MV-4-11 (cell line): ENCODE measurements around the gene LHFPL2.

Experiments used
- DNase-seq: peaks from one replicate; lab custom pipeline; 2025; lab: John Stamatoyannopoulos, UW

LHFPL2 gene

DNA sequence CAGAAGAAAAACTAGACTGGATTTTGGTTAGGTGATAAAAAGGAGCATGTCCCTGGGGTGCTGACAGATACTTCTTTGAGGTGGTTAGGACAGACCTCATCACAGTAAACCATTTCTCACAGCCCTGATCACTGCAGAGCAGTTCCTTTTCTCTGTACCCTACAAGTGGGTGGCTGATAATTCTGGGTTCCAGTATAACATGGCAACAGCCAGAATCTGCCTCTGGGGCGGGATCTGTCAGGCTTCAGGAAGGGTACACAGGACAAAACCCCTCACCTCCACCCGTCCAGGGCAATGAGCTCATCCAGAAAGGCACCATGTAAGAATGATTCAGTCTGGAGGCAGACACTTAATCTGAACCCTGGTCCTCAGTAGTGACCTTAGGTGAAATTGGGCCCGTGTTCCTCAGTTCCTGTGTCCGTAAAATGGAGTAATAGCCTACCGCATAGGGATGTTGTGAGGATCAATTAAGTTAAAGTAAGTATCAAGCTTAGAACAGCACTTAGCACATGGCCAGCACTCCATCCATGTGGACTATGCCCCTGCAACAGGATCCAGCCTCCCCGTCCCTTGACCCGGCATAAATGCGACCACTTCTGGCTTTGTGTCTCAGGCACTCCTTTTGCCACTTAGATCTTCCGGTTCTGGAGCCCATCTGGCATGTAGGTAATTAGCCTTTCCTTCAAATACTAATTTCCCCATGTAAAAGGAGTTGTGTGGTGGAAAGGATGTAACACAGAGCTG is 129.2 kb downstream of the LHFPL2 start:
- DNase-seq, result no peak

DNA sequence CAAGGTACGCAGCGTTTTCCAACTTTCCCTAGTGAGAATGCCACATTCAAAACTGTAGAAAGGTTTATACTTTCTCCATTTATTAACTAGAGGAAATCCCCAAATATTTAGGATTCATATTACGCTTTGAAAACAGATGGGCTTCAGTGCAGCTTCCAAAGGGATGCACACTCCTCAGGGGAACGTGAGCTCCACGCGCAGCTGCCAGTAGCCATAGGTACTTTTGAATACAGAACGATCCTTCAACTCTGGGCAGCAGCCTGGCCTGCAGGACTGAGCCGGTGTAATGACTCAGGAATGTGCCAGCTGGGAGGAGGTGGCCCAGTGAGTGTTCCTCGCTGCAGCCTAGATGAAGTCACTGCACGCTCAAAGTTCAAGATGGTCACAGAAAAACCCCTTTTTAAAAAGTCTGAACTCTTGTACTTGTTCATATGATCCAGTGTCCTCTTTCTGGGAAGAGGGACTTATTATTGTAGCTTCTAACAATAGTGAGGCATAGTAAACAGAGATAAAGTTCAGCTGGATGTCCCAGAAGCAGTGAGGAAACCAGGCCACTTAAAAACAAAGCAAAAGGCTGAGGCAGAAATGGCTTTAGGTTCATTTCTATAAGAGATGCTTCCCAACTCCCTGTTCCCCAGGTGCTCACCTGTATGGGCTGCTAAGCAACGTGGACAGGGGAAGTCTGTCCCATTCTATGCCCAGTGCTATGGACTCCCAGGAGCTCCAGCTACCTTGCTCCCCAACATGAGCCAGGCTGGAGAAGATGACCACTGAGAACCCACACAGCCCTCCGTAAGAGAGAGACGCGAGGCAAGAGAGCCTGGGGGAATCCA is 130.0 kb downstream of the LHFPL2 start:
- no peak for DNase-seq

DNA sequence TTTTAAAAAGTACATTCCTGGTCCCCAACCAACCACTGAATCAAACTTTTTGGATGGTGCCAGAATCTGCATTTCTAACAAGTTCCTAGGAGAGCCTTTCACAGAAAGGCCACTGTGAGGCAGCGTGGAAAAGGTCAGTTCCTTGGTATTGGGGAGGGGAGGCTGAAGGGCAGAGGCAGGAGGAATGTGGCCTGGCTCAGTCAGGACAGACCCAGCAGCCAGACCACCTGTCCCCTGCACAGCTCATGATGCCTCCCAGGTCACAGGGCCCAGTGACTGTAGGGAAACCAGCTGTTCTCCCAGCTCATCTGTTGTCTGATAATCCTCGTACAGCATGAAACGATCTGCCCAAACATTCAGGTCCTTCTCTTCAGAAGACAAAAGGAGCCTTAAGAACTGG is 132.9 kb downstream of the LHFPL2 start:
- no peak for DNase-seq

DNA sequence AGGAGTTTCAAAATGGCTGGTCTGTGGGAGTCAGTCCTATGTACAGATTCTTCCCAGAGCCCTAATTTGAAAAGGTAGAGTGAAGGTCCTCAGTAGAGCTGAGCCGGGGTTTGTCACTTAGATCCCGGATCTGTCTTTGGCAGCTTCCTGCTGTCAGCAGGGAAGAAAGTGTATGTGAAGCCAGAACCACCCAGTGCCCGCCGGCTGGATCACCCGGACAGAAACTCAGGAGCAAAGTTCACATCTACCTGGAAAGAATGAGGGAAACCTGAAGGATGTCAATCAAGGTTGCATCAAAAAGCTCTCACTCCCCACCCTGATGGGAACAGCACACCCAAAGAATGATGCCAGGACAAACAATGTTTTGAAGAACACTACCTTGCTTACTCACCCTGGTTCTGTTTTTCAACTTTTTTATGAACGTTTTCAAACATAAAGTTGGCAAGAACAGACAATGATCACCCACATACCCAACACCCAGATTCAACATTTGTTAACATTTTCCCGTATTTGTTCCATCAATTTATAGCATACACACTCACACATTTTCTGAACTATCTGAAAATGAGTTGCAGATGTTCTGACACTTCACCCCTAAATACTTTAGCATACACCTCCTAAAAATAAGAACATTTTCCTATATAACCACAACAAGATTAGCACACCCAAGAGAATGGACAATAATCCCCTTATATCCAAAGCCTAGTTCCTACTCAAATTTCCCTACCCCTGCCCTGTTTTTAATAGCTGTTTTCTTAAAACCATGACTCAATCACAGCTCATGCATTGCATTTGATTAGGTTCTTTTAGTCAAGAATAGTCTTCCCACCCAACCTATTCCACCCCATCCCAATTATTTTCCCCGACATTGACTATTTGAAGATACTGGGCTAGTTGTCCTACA is 133.9 kb downstream of the LHFPL2 start:
- DNase-seq, result no peak

DNA sequence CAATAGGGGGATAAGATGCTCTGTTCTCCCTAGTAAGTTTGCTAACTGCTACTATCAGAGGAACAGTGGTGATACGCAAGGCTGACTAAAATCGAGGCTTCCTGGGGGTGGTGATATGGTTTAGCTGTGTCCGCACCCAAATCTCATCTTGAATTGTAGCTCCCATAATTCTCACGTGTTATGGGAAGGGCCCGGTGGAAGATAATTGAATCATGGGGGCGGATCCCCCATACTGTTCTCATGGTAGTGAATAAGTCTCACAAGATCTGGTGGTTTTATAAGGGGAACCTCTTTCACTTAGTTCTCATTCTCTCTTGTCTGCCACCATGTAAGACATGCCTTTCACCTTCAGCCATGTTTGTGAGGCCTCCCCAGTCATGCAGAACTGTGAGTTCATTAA is 135.1 kb downstream of the LHFPL2 start:
- no peak for DNase-seq

DNA sequence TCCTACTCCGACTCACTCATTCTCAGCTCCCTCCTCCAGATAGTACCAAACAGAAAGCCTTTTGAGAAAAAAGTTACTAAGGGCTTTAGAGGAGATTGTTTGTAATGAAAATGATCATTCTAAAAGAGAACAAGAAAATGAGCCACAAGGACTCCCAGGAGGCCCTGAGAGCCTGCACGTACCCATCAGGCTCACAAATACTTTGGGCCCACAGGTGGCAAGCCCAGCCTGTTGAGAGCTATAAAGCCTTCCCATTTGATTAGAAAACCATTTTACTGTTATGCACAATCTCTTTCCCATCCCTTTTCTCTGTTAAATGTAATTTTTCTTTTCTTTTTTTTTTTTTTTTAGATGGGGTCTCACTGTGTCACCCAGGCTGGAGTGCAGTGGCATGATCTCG is 136.1 kb downstream of the LHFPL2 start:
- DNase-seq, result no peak

DNA sequence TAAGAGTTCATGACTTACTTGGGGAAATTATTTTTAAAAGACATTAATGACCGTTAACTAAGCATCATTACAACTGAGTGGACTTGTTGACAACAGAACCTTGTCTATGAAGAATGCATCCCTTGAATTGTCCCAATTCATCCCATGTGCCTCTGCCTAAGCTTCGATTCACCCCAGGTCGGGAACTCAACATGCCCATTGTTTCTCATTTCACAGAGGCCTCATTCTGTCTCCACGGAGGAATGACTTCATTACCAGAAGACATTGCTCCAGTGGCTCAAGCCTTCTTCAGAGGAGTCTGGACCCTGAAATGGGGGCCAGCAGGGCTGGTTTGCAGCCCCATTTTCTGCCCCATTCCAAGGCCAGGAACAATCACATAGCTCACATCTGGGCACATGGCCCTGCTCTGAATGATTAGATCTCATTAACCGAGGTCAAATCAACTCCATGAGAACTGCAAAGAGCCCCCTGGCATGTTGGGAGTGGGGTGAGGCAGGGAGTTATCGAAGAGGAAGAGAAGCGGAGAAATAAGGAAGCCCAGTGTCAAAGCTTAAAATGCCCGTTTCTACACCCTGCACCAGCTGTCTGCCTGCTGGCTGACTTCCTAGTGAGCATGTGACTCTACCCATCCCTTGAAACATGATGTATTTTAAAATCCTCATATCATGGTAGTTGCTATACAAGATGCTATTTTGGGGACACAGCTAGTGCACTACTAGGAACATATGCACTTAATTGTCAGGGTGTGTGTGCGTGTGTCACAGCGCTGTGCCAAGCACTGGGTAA is 137.3 kb downstream of the LHFPL2 start:
- peak; percentile 73 for DNase-seq

DNA sequence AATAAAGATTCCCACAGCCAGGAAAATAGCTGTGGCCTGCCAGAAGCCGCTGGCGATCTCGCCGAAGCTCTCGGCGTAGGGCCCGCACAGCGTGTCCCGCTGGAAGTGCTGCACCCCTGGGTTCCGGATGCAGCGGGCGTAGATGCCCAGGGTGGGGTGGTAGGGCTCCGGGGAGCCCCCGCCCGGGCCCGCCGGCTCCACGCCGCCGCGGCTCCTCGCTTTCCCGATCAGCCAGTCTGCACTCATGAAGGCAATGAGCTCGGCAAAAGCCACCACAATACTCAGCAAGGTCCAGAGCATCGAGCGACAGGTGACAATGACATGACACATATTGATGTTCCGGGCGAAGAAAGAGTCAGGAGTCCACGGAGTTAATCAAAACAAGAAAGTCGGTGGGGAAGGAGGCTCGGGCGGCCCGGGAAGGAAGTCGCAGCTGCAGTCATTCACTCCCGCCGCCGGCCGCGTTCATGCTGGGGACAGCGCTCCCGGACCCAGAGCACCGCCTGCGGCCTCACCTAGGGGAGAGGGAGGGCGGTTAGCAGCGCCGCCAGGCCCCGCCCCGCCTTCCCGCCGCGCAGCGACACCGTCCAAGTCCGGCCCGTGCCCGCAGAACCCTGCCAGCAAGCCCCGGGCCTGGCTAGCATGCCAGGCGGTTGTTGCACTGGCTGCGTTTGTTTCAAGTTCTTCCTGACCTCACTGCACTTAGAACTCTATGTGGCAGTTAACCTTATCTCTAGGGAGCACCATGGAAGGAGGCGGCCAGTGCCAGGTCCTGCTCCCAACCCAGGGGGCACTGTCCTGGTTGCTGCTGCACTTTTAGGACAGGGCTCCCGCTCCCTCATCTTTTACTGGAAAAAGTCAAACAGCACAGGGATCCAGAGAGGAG is 138.4 kb downstream of the LHFPL2 start:
- peak; percentile 17 for DNase-seq

DNA sequence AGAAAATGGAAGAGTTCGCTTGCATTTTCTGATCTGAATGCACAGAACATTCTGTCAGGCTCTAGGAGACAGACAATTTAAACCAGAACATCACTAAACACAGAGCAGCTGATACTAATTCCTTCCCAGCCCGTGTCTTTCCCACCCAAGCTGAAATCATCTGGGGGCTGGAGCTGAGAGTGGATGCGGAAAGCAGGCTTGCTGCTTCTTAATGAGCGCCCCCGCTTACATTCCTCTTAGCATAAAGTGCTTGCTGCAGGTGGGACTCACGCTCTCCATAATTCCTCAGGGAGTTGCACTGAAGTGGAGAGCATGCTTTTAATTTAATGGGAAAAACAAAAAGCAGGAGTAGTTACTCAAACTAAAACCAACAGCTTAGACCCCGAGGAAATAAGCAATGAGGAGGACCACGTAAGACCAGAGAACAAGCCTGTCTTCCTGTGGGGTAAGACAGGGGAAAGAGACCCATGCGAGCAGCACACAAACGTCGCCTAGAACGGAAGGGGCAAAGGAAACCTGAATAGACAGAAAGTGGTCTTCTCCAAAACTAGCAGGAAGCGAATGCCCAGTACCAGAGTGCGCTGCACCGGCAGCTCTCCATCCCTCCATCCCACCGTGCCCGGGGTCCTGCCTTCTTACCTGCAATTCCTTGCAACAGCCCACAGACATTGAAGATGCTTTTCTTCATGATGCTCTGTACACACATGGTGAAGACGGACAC is 139.3 kb downstream of the LHFPL2 start:
- DNase-seq, result no peak

DNA sequence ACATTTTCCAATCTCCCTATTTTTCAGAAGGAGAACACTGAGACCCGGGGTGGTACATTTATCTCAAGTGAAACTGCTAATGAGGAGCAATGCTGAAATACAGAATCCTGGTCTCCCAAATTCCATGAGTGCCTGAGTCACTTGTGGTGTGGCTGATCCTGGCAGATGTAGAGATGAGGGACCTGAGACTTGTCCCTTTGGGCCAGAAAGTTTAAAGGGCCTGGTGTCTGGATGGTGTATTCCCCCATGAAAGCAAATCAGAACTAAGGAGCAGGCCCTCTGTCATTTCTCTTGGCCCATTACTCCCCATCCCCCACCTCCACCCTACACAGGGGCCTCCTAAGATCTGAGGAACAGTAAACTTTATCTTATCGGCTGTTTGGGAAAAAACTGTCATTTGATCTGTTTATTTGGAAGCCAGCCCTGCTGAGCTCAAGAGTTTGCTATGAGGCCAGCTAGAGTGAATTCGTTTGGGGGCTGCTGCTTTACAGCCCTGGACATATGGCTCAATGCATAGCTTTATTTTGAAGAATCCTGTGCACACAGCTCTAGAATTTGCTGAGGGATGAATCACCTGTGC is 140.3 kb downstream of the LHFPL2 start:
- no peak for DNase-seq

DNA sequence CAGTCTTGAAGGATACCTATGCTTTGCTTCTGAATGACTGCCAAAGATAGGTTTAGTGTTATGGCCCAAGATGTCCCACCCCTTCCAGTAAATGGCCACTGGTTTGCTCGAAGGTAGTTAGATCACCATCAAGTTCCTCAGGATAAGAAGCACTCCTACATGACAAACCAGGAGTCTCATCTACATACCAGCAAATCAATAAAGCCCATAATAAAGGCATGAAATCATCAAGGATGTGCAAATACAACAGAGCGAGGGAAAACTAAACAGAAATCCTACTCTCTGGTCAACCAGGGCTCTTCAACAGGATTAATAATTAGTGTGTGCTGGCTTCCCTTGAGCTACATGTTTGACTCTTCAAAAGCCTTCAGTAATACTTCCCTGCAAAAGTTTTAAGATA is 141.0 kb downstream of the LHFPL2 start:
- no peak for DNase-seq

DNA sequence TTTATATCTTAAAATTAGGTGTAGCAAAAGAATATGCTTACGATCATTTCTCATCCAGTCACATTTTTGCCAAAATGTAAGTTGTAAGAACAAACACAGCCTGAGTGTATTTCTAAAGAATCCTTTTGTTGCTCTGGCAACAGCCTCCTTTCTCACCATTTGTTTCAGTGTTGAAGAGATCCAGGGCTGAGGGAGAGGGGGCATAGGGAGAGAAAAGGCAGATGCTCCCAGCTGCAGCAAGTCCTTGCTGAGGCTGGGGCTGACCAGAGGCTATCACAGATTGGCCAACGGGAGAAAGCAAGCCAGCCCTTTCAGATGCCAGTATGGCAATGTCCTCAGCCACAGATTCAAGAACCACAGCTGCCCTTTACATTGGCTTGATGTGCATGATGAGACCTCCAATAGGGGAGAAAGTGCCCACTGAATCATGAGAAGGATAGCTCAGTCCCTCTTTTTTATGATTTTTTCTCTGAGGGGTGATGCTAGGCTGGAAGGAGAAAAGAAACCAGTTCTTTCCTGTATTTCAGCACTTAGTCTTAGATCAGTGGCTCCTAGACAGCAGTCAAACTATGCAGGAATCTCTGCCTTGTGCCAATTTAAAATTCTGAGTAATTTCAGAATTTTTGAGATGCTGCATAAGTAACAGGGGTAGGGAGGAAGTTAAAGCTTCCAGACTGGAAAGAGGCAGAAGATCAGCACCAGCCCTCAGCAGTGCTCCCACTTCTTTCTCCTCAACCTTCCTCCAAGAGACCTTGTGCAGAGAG is 142.1 kb downstream of the LHFPL2 start:
- DNase-seq, result no peak

DNA sequence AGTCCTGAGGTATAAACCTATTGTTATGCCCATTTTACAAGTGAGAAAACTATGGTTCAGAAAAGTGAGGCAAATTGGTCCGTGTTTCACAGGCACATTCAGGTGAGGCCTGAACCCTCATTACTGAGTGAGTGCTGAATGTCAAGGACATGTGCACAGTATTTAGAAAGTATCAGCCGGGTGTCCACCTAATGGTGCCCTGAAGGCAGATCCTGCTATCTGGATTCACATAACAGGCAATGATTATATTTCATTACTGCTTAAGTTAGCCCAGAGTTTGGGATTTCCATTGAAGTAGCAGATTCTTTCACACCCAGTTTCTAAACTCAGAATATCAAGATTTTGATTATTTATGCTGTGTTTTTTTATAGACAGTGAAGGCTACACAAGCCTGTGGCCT is 142.7 kb downstream of the LHFPL2 start:
- DNase-seq, result no peak

DNA sequence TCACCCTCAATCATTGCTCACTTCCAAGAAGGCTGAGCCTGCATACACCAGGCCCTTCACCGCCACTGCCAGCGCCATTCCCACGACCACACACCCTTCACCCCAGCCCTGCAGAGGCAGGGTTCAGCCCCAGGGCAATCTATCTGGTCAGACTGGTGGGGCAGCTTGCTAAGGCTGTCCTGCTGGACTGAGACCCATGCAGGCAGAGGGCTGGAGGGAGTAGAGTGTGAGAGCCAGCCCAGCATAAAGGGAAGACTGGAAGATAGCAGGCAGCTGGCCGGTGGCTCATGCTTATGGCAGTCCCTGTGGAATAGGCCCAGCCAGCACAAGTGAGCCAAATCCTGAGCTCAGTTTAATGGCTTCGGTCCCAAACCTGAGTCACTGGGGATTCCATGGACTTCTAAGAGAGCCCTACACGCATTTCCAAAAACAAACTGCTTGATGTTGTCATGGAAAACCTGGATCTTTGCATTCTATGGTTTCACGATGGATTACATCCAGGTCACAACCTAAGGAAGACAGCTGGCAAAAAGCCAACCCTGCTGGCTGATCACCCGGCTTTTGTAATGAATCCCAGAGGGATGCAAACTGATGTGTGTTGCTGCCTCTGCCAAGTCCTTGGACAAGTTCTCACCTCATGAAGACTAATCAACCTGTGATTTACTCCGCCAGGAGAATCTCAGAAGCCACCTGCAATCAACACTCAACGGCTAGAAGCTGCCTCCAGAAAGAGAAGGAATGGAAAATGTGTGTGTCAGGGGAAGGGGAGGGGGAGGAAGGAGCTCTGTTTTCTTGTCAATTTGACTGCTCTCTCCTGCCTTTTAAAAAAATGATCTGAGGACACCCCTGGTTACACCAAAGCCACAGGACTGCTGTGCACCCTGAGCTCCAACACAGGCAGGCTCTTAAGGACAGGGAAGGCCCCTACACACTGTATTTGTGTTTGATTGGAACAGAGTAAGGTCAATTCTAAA is 143.6 kb downstream of the LHFPL2 start:
- peak; percentile 11 for DNase-seq

DNA sequence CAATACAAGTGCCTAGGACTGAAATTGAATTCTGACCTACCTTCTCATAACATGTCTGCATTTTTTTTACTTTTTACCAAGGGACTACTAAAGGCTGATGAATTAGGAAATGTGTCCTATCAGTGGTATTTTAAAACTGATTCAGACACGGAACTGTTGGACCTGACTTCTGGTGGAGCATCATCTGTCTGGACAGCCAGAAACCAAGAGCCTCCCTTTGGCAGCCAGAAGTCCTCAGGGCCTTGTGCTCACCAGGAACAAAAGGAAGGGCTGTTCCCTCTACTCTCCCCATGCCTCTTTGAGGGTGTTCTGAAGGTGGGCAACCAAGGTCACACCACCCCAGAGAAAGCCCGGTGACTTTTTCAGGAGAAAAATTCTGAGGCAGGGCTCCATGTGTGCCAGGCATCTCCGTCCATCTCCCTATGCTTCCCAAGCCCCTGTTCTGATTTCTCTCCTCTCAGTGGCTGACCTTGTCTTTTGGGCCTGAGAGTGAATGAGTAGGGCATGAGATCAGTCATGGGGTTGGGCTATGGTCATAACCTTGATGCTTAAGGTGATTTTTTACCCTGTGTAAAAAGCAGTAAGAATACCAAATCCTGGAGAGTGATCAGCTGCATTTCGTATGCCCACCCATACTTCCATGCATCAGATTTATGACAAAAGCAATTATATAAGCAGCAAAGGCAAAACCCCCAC is 144.5 kb downstream of the LHFPL2 start:
- DNase-seq, result no peak

DNA sequence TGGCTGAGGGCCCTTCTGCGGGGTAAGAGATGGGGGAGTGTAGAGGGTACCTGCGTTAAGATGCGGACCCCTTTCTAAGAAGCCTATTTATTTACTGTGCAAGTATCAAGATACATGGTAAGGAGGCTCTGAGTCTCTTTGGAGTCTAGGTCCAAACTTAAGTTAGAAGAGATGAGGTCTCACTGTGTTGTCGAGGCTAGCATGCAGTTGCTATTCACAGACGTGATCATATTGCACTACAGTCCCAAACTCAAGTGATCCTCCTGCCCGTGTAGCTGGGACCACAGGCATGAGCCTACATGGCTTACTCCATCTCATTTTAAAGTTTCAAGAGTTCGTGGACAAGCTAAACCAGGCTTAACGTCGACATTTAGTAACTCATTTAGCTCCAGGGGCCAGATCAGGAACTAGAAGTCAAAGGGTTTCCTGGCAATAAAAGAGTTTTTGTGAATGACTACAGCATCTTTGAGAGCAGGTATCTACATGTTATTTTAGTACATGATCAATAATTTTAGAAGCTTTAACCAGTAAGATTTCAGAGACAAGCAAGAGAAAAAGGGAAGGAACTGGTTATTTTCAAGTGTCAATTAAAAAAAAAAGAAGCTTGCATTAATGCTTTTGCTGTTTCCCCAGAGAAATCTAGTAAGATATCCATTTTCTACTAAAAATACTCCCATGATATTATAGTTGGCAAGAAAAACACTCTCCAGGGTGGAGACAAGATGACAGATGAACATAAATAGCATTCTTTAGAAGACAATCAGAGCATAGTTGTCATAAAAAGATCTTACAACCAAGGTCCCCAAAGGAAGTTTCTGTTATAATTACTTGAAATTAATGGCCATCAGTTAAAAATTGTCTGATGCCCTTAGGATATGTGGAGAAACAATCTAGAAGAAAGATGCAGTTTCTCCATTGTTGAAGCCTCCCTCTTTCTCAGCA is 146.9 kb downstream of the LHFPL2 start:
- peak; percentile 4 for DNase-seq
